Upper lobe of right lung (tissue), 1 donor: Measurements from ENCODE around the gene IGDCC3. TPM values are rescaled to one million over a fixed set of nuclear protein-coding genes. Genes with fewer than 3 reads are reported as not detected.

ENCODE experiments used
- ATAC-seq: fragments of 200-7000 bp; cut with Tn5 transposase; one replicate; pipeline ENCODE4 v1.9.1; 2020; ENCODE audit warnings: mild to moderate bottlenecking, moderate library complexity
- DNase-seq: peaks from one replicate; pipeline ENCODE4 v3.0.0-alpha.2; 2020
- H3K27ac ChIP-seq: fragments of 200-600 bp; one replicate; pipeline ENCODE4 v1.8.0; 2022
- H3K27me3 ChIP-seq: fragments of 200-600 bp; one replicate; pipeline ENCODE4 v1.8.0; 2022; ENCODE audit warnings: mild to moderate bottlenecking
- H3K36me3 ChIP-seq: fragments of 200-600 bp; one replicate; pipeline ENCODE4 v1.8.0; 2022
- H3K4me1 ChIP-seq: fragments of 200-600 bp; one replicate; pipeline ENCODE4 v1.8.0; 2022
- H3K4me3 ChIP-seq: fragments of 200-600 bp; one replicate; pipeline ENCODE4 v1.8.0; 2022; ENCODE audit warnings: mild to moderate bottlenecking
- H3K9me3 ChIP-seq: fragments of 200-600 bp; one replicate; pipeline ENCODE4 v1.8.0; 2022
- CTCF ChIP-seq: fragments of 200-600 bp; IDR thresholded peaks from one replicate; pipeline ENCODE4 v1.8.0; 2022; ENCODE audit warnings: antibody characterized with exemption
- intact Hi-C: fragments of 100-400 bp; cut with DNase I; formaldehyde crosslinking; loops from one replicate; pipeline ENCODE4 v1.11.0; 2022
- total RNA-seq: library from RNA; stranded (reverse); fragmentation: NEBNext Ultra II Directional; extraction: Animal tissue kit (Norgen Biotek cat#: 25700); gene quantifications from one replicate; pipeline ENCODE4 v1.2.1, GENCODE V29; 2021
- donor health status: DM: no; HTN: yes; CAD: no; lungs with severe emphysema.

IGDCC3 gene
- total RNA-seq, 1 donor from 2014 or later = not detected

- Histone ChIP-seq H3K4me3 (no peak overlapping the region), H3K27me3 (peaks cover 44% of the 10 kb centered on the region), H3K36me3 (no peaks in the 10 kb centered on the region), H3K27ac (no peak overlapping the region), H3K4me1 (no peaks in the 10 kb centered on the region), H3K9me3 (no peaks in the 10 kb centered on the region)
- intact Hi-C loops = no loop called here
- TF ChIP-seq CTCF = no peak
- ATAC-seq (no peak), DNase-seq (no peak)
These were observed 16.5 kb upstream of the IGDCC3 start for GRCh38 chr15:65394280-65394789.

GRCh38 chr15:65393557-65393956 lies 15.8 kb upstream of the IGDCC3 start:
- Histone ChIP-seq H3K27me3 (peaks cover 44% of the 10 kb centered on the region), H3K9me3 (no peaks in the 10 kb centered on the region), H3K36me3 (no peaks in the 10 kb centered on the region), H3K4me3 (no peak overlapping the region), H3K27ac (no peak overlapping the region), H3K4me1 (no peaks in the 10 kb centered on the region)
- intact Hi-C loops = no loop called here
- no peak for TF ChIP-seq CTCF
- ATAC-seq = no peak
- DNase-seq = no peak

- intact Hi-C loops = no loop called here
- H3K4me3 ChIP-seq = no peak overlapping the region
- H3K9me3 ChIP-seq = no peaks in the 10 kb centered on the region
- no peaks in the 10 kb centered on the region for H3K4me1 ChIP-seq
- no peaks in the 10 kb centered on the region for H3K36me3 ChIP-seq
- no peak for TF ChIP-seq CTCF
- ATAC-seq = no peak
- no peak overlapping the region for H3K27ac ChIP-seq
- DNase-seq = no peak
- H3K27me3 ChIP-seq = peaks cover 41% of the 10 kb centered on the region
These were observed 15.3 kb upstream of the IGDCC3 start for GRCh38 chr15:65393091-65393490.

DNA sequence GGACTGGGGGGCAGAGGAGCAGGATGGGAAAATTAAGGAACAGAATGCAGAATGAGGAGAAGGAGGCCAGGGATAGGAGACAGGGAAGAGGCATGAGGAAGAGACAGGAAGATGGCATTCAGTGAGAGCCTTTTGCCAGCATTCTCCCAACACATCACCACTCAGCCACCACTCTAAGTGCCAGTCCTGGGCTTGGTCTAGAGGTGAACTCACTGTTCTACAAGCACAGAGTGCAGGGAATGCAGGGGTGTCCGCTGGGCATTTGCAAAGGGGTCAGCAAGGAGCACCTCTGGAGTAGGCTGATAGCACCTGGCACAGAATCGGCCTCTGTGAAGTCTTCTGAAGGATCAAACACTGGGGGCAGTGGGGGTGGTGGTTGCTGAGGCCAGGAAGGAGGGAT lies 14.6 kb upstream of the IGDCC3 start:
- Histone ChIP-seq H3K4me3 (no peak overlapping the region), H3K27me3 (peaks cover 35% of the 10 kb centered on the region), H3K4me1 (no peaks in the 10 kb centered on the region), H3K9me3 (no peaks in the 10 kb centered on the region), H3K27ac (no peak overlapping the region), H3K36me3 (no peaks in the 10 kb centered on the region)
- TF ChIP-seq CTCF = no peak
- DNase-seq (no peak), ATAC-seq (no peak)
- intact Hi-C loops = no loop called here

DNA sequence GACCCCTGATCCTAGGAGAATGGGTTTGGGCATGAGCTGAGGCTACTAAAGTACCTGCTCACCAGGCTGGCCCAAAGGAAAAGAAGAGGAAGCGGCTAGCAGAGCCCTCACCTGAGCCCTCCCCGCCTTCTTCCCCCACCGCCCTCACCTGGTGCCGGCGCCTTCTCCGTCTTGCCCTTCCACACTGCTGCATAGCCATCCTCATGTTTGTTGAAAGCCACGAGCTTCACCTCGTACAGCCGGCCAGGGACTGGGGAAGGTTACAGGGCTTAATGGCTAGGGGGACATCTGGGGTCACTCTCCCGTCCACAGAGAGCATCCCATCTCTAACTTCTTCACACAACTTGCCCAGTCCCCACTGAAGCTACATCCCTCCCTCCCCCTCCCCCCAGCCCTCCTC lies 13.9 kb upstream of the IGDCC3 start:
- Histone ChIP-seq H3K27me3 (peaks cover 29% of the 10 kb centered on the region), H3K4me1 (no peaks in the 10 kb centered on the region), H3K4me3 (no peak overlapping the region), H3K36me3 (no peaks in the 10 kb centered on the region), H3K27ac (no peak overlapping the region), H3K9me3 (no peaks in the 10 kb centered on the region)
- intact Hi-C loops = no loop called here
- ATAC-seq (no peak), DNase-seq (no peak)
- no peak for TF ChIP-seq CTCF

DNA sequence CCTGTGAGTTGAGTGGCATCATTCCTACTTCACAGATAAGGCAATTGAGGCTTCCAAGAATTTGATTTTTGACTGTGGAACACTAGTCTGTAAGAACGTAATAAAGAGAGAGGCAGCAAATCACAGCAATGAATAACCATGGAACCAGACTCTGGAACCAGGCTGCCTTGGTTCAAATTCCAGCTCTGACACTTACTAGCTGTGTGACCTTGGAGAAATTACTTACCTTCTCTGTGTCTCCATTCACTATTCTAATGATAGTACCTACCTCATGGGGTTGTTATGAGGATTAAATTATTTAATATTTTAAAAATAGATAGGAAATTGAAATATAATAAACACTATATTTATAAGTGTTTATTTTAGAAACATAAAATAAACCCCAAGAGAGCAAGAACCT lies 12.6 kb upstream of the IGDCC3 start:
- peaks cover 20% of the 10 kb centered on the region for H3K27me3 ChIP-seq
- no peak overlapping the region for H3K4me3 ChIP-seq
- DNase-seq (no peak), ATAC-seq (no peak)
- intact Hi-C loops = no loop called here
- no peaks in the 10 kb centered on the region for H3K9me3 ChIP-seq
- H3K27ac ChIP-seq = no peak overlapping the region
- no peaks in the 10 kb centered on the region for H3K4me1 ChIP-seq
- no peaks in the 10 kb centered on the region for H3K36me3 ChIP-seq
- no peak for TF ChIP-seq CTCF
